ENCODE measurements around the gene SLC35B4.

Gene SLC35B4

GRCh38 chr7:134331393-134331792, 14.7 kb upstream of the SLC35B4 start:
- Histone ChIP-seq H3K36me3 (ENCODE audit: insufficient read depth, low read length) (no peaks in the 10 kb centered on the region), H3K9ac (ENCODE audit: low read length) (no peak overlapping the region), H3K27me3 (ENCODE audit: insufficient read depth, low read length) (0 out of 2 replicates have a peak, but pooled peaks cover 3% of the 10 kb centered on the region), H3K4me3 (ENCODE audit: low read depth, low read length, poor library complexity, severe bottlenecking) (no peak overlapping the region), H3K9me3 (ENCODE audit: low read length) (no peaks in the 10 kb centered on the region), H3K4me1 (ENCODE audit: insufficient read depth, low read length, severe bottlenecking) (peaks cover 10% of the 10 kb centered on the region), H3K27ac (ENCODE audit: low read depth, low read length, poor library complexity, severe bottlenecking) (no peak overlapping the region), H3F3A (ENCODE audit: insufficient read depth, low read length) (no peaks in the 10 kb centered on the region), H4K20me1 (ENCODE audit: insufficient read depth, low read length) (no peaks in the 10 kb centered on the region), H3K9me2 (ENCODE audit: low read depth, low read length) (no peaks in the 10 kb centered on the region), H3K79me2 (ENCODE audit: insufficient read depth, low read length) (no peaks in the 10 kb centered on the region), H2AFZ (ENCODE audit: low read length) (no peak overlapping the region), H3K4me2 (ENCODE audit: low read length) (no peak overlapping the region)
- no peak for TF ChIP-seq EZH2 (IDR thresholded peaks at IDR 0.05; ENCODE audit: borderline replicate concordance, low read length)
- TF ChIP-seq, protein P1, sequence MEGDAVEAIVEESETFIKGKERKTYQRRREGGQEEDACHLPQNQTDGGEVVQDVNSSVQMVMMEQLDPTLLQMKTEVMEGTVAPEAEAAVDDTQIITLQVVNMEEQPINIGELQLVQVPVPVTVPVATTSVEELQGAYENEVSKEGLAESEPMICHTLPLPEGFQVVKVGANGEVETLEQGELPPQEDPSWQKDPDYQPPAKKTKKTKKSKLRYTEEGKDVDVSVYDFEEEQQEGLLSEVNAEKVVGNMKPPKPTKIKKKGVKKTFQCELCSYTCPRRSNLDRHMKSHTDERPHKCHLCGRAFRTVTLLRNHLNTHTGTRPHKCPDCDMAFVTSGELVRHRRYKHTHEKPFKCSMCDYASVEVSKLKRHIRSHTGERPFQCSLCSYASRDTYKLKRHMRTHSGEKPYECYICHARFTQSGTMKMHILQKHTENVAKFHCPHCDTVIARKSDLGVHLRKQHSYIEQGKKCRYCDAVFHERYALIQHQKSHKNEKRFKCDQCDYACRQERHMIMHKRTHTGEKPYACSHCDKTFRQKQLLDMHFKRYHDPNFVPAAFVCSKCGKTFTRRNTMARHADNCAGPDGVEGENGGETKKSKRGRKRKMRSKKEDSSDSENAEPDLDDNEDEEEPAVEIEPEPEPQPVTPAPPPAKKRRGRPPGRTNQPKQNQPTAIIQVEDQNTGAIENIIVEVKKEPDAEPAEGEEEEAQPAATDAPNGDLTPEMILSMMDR (IDR thresholded peaks at IDR 0.05; ENCODE audit: low read length), result no peak

- Histone ChIP-seq H3K9me3 (ENCODE audit: low read length) (no peaks in the 10 kb centered on the region), H3K79me2 (ENCODE audit: insufficient read depth, low read length) (no peaks in the 10 kb centered on the region), H3K27ac (ENCODE audit: low read depth, low read length, poor library complexity, severe bottlenecking) (no peak overlapping the region), H2AFZ (ENCODE audit: low read length) (no peak overlapping the region), H3F3A (ENCODE audit: insufficient read depth, low read length) (no peaks in the 10 kb centered on the region), H3K4me2 (ENCODE audit: low read length) (no peak overlapping the region), H3K9me2 (ENCODE audit: low read depth, low read length) (no peaks in the 10 kb centered on the region), H3K36me3 (ENCODE audit: insufficient read depth, low read length) (no peaks in the 10 kb centered on the region), H4K20me1 (ENCODE audit: insufficient read depth, low read length) (no peaks in the 10 kb centered on the region), H3K9ac (ENCODE audit: low read length) (no peak overlapping the region), H3K27me3 (ENCODE audit: insufficient read depth, low read length) (0 out of 2 replicates have a peak, but pooled peaks cover 3% of the 10 kb centered on the region), H3K4me1 (ENCODE audit: insufficient read depth, low read length, severe bottlenecking) (peaks cover 14% of the 10 kb centered on the region), H3K4me3 (ENCODE audit: low read depth, low read length, poor library complexity, severe bottlenecking) (no peak overlapping the region)
- TF ChIP-seq, protein P1 (IDR thresholded peaks at IDR 0.05; ENCODE audit: low read length), result no peak
- no peak for TF ChIP-seq EZH2 (IDR thresholded peaks at IDR 0.05; ENCODE audit: borderline replicate concordance, low read length)
Observed at GRCh38 chr7:134330974-134331373, 14.2 kb upstream of the SLC35B4 start.

- TF ChIP-seq, protein P1 (IDR thresholded peaks at IDR 0.05; ENCODE audit: low read length), result no peak
- no peak for TF ChIP-seq EZH2 (IDR thresholded peaks at IDR 0.05; ENCODE audit: borderline replicate concordance, low read length)
- Histone ChIP-seq H2AFZ (ENCODE audit: low read length) (no peak overlapping the region), H3K9ac (ENCODE audit: low read length) (no peak overlapping the region), H3K4me2 (ENCODE audit: low read length) (no peak overlapping the region), H3K9me2 (ENCODE audit: low read depth, low read length) (no peaks in the 10 kb centered on the region), H3K27ac (ENCODE audit: low read depth, low read length, poor library complexity, severe bottlenecking) (no peak overlapping the region), H3K79me2 (ENCODE audit: insufficient read depth, low read length) (no peaks in the 10 kb centered on the region), H3K9me3 (ENCODE audit: low read length) (no peaks in the 10 kb centered on the region), H4K20me1 (ENCODE audit: insufficient read depth, low read length) (no peaks in the 10 kb centered on the region), H3F3A (ENCODE audit: insufficient read depth, low read length) (no peaks in the 10 kb centered on the region), H3K4me3 (ENCODE audit: low read depth, low read length, poor library complexity, severe bottlenecking) (no peak overlapping the region), H3K4me1 (ENCODE audit: insufficient read depth, low read length, severe bottlenecking) (peaks cover 19% of the 10 kb centered on the region), H3K36me3 (ENCODE audit: insufficient read depth, low read length) (no peaks in the 10 kb centered on the region), H3K27me3 (ENCODE audit: insufficient read depth, low read length) (0 out of 2 replicates have a peak, but pooled peaks cover 3% of the 10 kb centered on the region)
Observed at GRCh38 chr7:134329614-134330346, 13.1 kb upstream of the SLC35B4 start.

All from OCI-LY1 (cell line).